Panc1 (cell line): ENCODE results near the gene SLC9A9. TPM values are rescaled to one million over a fixed set of nuclear protein-coding genes. Genes with fewer than 3 reads are reported as not detected.

Experiments used
- ATAC-seq: fragments of 200-7000 bp; cut with Tn5 transposase; 2 replicates; pipeline ENCODE4 v1.9.1; 2020; ENCODE audit warnings: mild to moderate bottlenecking, moderate library complexity
- BruUV-seq: library from RNA; stranded (reverse); fragments of 400-500 nt; replicated peaks from 2 replicates; lab custom pipeline; 2021; lab: Mats Ljungman, UMichigan
- CTCF ChIA-PET: fragments of 300-600 bp; sonication (Branson Sonifier 250); formaldehyde crosslinking; loops from one replicate; lab custom pipeline; 2022; ENCODE audit warnings: antibody characterized with exemption; lab: Charles Lee
- POLR2A ChIA-PET: fragments of 300-600 bp; sonication (Branson Sonifier 250); formaldehyde crosslinking; loops from one replicate; lab custom pipeline; 2022; ENCODE audit warnings: antibody characterized with exemption; lab: Charles Lee
- DNase-seq: peaks from one replicate; pipeline ENCODE4 v3.0.0-alpha.2; 2010; ENCODE audit warnings: low read depth, low spot score
- H3K27ac ChIP-seq: 2 replicates; pipeline ENCODE4 v1.5.1; 2011; ENCODE audit warnings: mild to moderate bottlenecking, low read length, inconsistent platforms
- H3K27me3 ChIP-seq: fragments of 200-500 bp; sonication (Bioruptor generic); 2 replicates; pipeline ENCODE4 v1.6.0; 2014; ENCODE audit warnings: low read length, inconsistent platforms; ENCODE audit not compliant: control insufficient read depth, insufficient read depth
- H3K36me3 ChIP-seq: fragments of 200-500 bp; sonication (Bioruptor generic); 2 replicates; pipeline ENCODE4 v1.5.1; 2014; ENCODE audit warnings: inconsistent platforms, mild to moderate bottlenecking, low read length, moderate library complexity; ENCODE audit not compliant: control insufficient read depth, insufficient read depth
- H3K4me1 ChIP-seq: 2 replicates; pipeline ENCODE4 v1.5.1; 2011; ENCODE audit warnings: inconsistent platforms, mild to moderate bottlenecking, low read length, moderate library complexity; ENCODE audit not compliant: control insufficient read depth, insufficient read depth
- H3K4me3 ChIP-seq, 2 experiments: 2 replicates each; pipeline ENCODE4 v1.5.1; 2011 to 2012; ENCODE audit warnings: low read depth in 2 of 2, low read length in 2 of 2, mild to moderate bottlenecking in 2 of 2, inconsistent platforms in 1 of 2, moderate library complexity in 1 of 2
- H3K9me3 ChIP-seq: fragments of 200-500 bp; sonication (Bioruptor generic); 2 replicates; pipeline ENCODE4 v1.5.1; 2014; ENCODE audit warnings: low read depth, mild to moderate bottlenecking, inconsistent platforms, low read length, moderate library complexity; ENCODE audit not compliant: control insufficient read depth, insufficient read depth
- POLR2AphosphoS5 ChIP-seq: IDR thresholded peaks from 2 replicates; pipeline ENCODE4 v1.6.1; 2012; ENCODE audit warnings: mild to moderate bottlenecking, low read depth, low read length, moderate library complexity
- SIN3A ChIP-seq: IDR thresholded peaks from 2 replicates; pipeline ENCODE4 v1.6.1; 2012; ENCODE audit warnings: low read depth, mild to moderate bottlenecking, low read length, moderate library complexity, borderline replicate concordance; ENCODE audit not compliant: insufficient read depth
- TCF7L2 ChIP-seq: IDR thresholded peaks from 2 replicates; pipeline ENCODE4 v1.6.1; 2011; ENCODE audit warnings: mild to moderate bottlenecking, low read depth, low read length, inconsistent platforms
- in situ Hi-C: cut with HindIII; loops from 2 replicates; pipeline ENCODE4 v1.10.0; 2016; ENCODE audit warnings: low sequenced_read_pairs, low pct_unique_long_range_greater_than_20kb
- intact Hi-C: fragments of 100-400 bp; cut with micrococcal nuclease; formaldehyde crosslinking; loops from one replicate; pipeline ENCODE4 v1.10.0; 2022; ENCODE audit not compliant: unreplicated experiment
- total RNA-seq: library from RNA; stranded (reverse); gene quantifications from one replicate; pipeline ENCODE4 v1.2.1, GENCODE V29; 2021; ENCODE audit not compliant: unreplicated experiment
- TF ChIP-seq, protein P1 (sequence below): fragments of 450-650 bp; IDR thresholded peaks from 2 replicates; pipeline ENCODE4 v1.5.1; 2017; ENCODE audit warnings: mild to moderate bottlenecking
- TF ChIP-seq, protein P2 (sequence below), 2 experiments: IDR thresholded peaks; 2 replicates each; pipeline ENCODE4 v1.6.1; 2011 to 2012; ENCODE audit warnings: low read depth in 2 of 2, control low read depth in 1 of 2, low read length in 1 of 2, mild to moderate bottlenecking in 1 of 2, moderate library complexity in 1 of 2; ENCODE audit not compliant: insufficient read depth in 1 of 2

SLC9A9 gene
- total RNA-seq, 1 experiment from 2014 or later, result not detected

DNA sequence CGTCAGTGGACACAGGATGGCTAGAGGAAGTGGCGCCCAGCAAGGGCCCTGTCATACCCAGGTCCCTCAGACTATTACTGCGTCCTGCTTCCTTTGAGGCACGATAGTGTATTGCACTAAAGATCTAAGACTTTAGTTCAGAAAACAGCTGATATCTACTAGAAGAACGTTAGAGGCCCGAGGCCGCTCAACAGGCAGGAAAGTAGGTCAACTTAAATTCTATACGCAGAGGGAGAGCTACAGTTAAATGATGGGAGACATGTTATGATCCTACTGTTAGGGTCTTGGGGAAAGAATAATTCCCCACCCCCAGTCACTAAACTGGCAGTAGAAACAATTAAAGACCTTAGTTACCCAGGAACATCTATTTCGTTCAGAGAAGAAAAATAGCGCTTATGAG is 410.9 kb downstream of the SLC9A9 start:
- BruUV-seq, result no TSS peak
- H3K4me3 ChIP-seq, result no peak overlapping the region
- TF ChIP-seq TCF7L2 (no peak), POLR2AphosphoS5 (no peak), SIN3A (no peak)
- TF ChIP-seq, protein P1, sequence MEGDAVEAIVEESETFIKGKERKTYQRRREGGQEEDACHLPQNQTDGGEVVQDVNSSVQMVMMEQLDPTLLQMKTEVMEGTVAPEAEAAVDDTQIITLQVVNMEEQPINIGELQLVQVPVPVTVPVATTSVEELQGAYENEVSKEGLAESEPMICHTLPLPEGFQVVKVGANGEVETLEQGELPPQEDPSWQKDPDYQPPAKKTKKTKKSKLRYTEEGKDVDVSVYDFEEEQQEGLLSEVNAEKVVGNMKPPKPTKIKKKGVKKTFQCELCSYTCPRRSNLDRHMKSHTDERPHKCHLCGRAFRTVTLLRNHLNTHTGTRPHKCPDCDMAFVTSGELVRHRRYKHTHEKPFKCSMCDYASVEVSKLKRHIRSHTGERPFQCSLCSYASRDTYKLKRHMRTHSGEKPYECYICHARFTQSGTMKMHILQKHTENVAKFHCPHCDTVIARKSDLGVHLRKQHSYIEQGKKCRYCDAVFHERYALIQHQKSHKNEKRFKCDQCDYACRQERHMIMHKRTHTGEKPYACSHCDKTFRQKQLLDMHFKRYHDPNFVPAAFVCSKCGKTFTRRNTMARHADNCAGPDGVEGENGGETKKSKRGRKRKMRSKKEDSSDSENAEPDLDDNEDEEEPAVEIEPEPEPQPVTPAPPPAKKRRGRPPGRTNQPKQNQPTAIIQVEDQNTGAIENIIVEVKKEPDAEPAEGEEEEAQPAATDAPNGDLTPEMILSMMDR, result no peak
- TF ChIP-seq, protein P2, sequence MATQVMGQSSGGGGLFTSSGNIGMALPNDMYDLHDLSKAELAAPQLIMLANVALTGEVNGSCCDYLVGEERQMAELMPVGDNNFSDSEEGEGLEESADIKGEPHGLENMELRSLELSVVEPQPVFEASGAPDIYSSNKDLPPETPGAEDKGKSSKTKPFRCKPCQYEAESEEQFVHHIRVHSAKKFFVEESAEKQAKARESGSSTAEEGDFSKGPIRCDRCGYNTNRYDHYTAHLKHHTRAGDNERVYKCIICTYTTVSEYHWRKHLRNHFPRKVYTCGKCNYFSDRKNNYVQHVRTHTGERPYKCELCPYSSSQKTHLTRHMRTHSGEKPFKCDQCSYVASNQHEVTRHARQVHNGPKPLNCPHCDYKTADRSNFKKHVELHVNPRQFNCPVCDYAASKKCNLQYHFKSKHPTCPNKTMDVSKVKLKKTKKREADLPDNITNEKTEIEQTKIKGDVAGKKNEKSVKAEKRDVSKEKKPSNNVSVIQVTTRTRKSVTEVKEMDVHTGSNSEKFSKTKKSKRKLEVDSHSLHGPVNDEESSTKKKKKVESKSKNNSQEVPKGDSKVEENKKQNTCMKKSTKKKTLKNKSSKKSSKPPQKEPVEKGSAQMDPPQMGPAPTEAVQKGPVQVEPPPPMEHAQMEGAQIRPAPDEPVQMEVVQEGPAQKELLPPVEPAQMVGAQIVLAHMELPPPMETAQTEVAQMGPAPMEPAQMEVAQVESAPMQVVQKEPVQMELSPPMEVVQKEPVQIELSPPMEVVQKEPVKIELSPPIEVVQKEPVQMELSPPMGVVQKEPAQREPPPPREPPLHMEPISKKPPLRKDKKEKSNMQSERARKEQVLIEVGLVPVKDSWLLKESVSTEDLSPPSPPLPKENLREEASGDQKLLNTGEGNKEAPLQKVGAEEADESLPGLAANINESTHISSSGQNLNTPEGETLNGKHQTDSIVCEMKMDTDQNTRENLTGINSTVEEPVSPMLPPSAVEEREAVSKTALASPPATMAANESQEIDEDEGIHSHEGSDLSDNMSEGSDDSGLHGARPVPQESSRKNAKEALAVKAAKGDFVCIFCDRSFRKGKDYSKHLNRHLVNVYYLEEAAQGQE (IDR thresholded peaks at IDR 0.05; ENCODE audit: insufficient read depth in 1 of 2, low read depth in 2 of 2, low read length in 1 of 2), result no peak
- ChIA-PET CTCF (no interaction called here), POLR2A (no interaction called here)
- DNase-seq (no peak), ATAC-seq (no peak)
- no peaks in the 10 kb centered on the region for H3K9me3 ChIP-seq
- no peak overlapping the region for H3K27ac ChIP-seq
- in situ Hi-C loops (no loop called here), intact Hi-C loops (no loop called here)
- no peaks in the 10 kb centered on the region for H3K27me3 ChIP-seq
- no peaks in the 10 kb centered on the region for H3K36me3 ChIP-seq
- no peaks in the 10 kb centered on the region for H3K4me1 ChIP-seq

DNA sequence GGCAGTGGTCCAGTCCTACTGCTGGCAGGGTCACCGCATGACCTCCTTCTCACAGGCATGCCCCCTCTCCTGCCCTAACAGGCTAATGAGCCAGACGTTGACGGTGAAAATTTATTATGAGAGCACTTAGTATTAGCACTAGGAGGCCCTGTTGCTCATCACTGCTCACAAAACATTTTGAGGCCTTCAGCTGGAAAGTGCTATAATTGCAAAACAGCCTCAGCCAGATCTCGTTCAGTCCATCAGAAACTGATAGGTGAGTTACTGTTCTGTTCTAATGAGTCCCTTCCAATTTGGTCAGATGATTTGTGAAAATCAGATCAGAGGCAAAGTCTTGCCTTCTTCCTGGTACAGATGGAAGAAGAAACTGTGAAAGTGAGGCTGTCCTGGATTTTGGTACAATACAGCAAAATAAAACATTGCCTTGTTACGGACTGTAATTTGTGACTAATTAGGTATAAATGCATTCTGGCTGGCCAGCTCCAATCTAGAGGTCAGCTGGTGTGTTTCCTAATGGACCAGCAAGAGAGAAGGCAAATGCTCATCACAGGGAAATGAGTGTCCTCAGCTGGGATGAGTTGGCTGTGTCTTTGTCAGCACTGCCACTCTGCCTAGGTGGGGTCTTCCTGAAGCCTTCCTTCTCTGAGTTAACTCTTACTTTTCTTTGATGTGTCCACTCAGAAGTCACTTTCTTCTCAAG is 411.9 kb downstream of the SLC9A9 start:
- H3K9me3 ChIP-seq, result no peaks in the 10 kb centered on the region
- no peaks in the 10 kb centered on the region for H3K4me1 ChIP-seq
- DNase-seq (no peak), ATAC-seq (no peak)
- BruUV-seq, result no TSS peak
- H3K4me3 ChIP-seq, result no peak overlapping the region
- POLR2A ChIA-PET, result no interaction called here
- intact Hi-C loops, result no loop called here
- in situ Hi-C loops, result no loop called here
- CTCF ChIA-PET, result no interaction called here
- H3K36me3 ChIP-seq, result no peaks in the 10 kb centered on the region
- H3K27me3 ChIP-seq, result no peaks in the 10 kb centered on the region
- H3K27ac ChIP-seq, result no peak overlapping the region
- TF ChIP-seq POLR2AphosphoS5 (no peak), TCF7L2 (no peak), SIN3A (no peak)
- TF ChIP-seq, protein P1, result no peak
- TF ChIP-seq, protein P2 (IDR thresholded peaks at IDR 0.05; ENCODE audit: insufficient read depth in 1 of 2, low read depth in 2 of 2, low read length in 1 of 2), result no peak
